Gastrocnemius medialis (tissue), 4 donors: ENCODE measurements around the gene NGDN.

Experiments
- POLR2A ChIP-seq, 2 donors: fragments of 450-650 bp; IDR thresholded peaks; one replicate each; pipeline ENCODE4 v1.6.1; 2017; ENCODE audit warnings: antibody characterized with exemption in 2 of 2, mild to moderate bottlenecking in 2 of 2, moderate library complexity in 2 of 2
- TF ChIP-seq, protein P1 (sequence below), 5 experiments: fragments of 450-650 bp in 3 of 5; fragments of 200-600 bp in 2 of 5; sonication (generic) in 2 of 5; IDR thresholded peaks in 4 of 5; conservative IDR thresholded peaks in 1 of 5; 1 replicate in 4 of 5; 2 replicates in 1 of 5; pipeline ENCODE4 v1.5.1; 2016 to 2019; ENCODE audit warnings: antibody characterized with exemption in 5 of 5, mild to moderate bottlenecking in 3 of 5, moderate library complexity in 3 of 5

DNA sequence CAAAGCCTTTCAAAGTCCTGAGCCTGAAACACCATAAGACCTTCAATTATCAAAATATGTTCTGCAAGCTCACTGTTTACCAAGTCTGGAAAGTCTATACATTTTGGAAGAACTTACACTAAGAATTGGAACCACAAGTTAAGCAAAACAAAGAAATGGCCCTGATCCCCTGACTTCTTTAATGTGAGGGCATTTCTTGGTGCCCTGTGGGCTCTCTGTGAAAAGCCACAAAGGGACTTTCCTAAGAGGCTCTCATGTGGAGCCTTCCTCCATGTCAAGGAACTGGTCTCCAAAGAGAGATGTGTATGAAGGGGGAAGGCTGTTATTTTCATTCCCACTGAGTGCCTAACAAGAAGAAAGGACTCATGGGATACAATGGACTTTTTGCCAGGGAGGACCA is 47.9 kb upstream of the NGDN start:
- TF ChIP-seq POLR2A (IDR thresholded peaks at IDR 0.05), result no peak
- TF ChIP-seq, protein P1, sequence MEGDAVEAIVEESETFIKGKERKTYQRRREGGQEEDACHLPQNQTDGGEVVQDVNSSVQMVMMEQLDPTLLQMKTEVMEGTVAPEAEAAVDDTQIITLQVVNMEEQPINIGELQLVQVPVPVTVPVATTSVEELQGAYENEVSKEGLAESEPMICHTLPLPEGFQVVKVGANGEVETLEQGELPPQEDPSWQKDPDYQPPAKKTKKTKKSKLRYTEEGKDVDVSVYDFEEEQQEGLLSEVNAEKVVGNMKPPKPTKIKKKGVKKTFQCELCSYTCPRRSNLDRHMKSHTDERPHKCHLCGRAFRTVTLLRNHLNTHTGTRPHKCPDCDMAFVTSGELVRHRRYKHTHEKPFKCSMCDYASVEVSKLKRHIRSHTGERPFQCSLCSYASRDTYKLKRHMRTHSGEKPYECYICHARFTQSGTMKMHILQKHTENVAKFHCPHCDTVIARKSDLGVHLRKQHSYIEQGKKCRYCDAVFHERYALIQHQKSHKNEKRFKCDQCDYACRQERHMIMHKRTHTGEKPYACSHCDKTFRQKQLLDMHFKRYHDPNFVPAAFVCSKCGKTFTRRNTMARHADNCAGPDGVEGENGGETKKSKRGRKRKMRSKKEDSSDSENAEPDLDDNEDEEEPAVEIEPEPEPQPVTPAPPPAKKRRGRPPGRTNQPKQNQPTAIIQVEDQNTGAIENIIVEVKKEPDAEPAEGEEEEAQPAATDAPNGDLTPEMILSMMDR (IDR thresholded peaks at IDR 0.05 in 4 of 5, conservative IDR thresholded peaks at IDR 0.05 in 1 of 5), result no peak
